ENCODE measurements around the gene SLC38A8. TPM values are rescaled to one million over a fixed set of nuclear protein-coding genes. Genes with fewer than 3 reads are reported as not detected.

SLC38A8 gene
- total and polyA plus RNA-seq, 3 donors from 2014 or later: 0.33 to 0.43 (median 0.39) TPM

DNA sequence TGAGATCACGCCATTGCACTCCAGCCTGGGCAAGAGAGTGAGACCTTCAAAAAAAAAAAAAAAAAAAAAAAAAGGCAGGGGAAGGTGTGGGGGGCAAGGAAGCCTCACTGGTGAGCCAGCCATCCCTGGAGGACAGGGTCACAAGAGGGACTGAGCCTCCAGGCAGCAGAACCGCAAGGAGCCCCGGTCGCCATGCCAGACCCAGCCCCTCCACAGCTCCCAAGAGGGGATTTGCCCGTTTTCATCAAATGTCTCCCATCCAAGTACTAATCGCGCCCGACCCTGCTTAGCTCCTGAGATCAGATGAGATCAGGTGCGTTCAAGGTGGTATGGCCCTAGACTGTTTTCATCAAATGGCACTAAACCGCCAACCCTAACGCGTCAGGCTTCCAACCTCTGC, 2.9 kb downstream of the SLC38A8 start:
- no peaks in the 10 kb centered on the region for H3K27me3 ChIP-seq
- H3K27ac ChIP-seq: no peak overlapping the region
- intact Hi-C loops (cut with DNase I; ENCODE audit: low total_unique reads): no loop called here
- WGBS, 2 donors: 87 to 95% methylated on average over 12 of the region's 12 CpGs
- H3K4me1 ChIP-seq: no peaks in the 10 kb centered on the region
- no peak for TF ChIP-seq CTCF (IDR thresholded peaks at IDR 0.05)
- TF ChIP-seq POLR2A (IDR thresholded peaks at IDR 0.05): no peak
- H3K36me3 ChIP-seq (ENCODE audit: low read depth, missing control alignments): no peaks in the 10 kb centered on the region
- H3K4me3 ChIP-seq: no peak overlapping the region
- DNase-seq: no peak
- H3K9me3 ChIP-seq: no peaks in the 10 kb centered on the region

DNA sequence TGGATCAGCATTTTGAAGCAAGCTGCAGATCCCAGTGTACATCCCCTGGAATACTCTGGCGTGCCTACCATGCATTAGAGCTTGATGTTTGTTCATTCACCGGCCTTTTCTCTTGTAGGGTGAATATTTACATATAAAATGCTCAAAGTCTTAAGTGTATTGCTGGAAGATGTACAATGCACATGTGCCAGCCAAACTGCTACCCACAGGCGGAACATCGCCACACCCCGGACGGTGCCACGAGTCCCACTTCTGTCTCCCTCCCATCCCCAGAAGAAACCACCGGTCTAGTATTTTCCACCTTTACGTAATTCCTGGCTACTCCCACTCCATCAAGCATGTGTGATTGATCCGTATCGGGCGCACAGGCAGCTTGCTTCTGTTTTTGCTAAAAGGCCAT, 4.1 kb downstream of the SLC38A8 start:
- intact Hi-C loops (cut with DNase I; ENCODE audit: low total_unique reads): no loop called here
- Histone ChIP-seq H3K9me3 (no peaks in the 10 kb centered on the region), H3K4me1 (no peaks in the 10 kb centered on the region), H3K27me3 (no peaks in the 10 kb centered on the region), H3K27ac (no peak overlapping the region), H3K36me3 (ENCODE audit: low read depth, missing control alignments) (no peaks in the 10 kb centered on the region), H3K4me3 (no peak overlapping the region)
- TF ChIP-seq POLR2A (IDR thresholded peaks at IDR 0.05) (no peak), CTCF (IDR thresholded peaks at IDR 0.05) (no peak)
- DNase-seq: no peak
- WGBS, 2 donors: 94 to 95% methylated on average over 12 of the region's 12 CpGs

DNA sequence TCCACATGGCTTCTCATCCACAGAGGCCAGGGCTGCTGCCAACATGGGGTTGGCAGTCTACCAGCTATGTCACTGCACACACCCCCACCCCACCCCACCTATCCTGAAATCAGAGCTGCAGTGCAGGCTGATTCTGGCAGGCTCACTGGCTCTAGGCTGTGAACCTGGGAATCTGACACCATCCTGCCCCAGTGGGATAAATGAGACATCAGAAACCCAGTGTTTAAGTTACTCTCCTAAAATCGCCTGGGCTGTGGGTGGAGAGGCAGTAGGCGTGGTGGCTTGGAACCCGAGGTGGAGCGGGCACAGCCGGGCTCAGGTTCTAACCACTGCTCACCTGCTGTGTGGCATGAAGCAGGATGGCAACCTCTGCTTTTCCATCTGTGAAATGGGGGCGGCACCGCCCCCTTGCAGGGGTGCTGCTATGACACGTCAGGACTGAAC, 5.6 kb downstream of the SLC38A8 start:
- no peak for DNase-seq
- 87 to 88% methylated on average over 8 of the region's 8 CpGs for WGBS, 2 donors

DNA sequence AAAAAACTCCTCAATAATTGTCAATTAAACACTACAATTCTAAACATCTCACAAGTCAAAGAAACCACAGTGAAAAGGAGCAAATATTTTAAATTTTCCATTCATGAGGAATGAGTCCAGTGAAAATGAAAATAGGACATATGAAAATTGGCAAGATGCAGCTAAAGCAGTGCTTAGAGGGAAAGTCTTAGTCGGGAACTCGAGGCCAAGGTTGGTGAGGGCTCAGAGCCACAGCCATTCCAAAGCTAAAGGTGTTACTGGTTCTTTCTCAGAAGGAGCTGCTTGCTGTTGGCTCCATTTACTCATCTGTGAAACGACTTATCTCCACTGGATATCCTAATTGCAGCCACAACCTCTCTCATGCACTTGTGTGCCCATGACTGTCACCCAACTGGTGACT, 6.5 kb downstream of the SLC38A8 start:
- TF ChIP-seq POLR2A (IDR thresholded peaks at IDR 0.05): no peak
- no peak for TF ChIP-seq CTCF (IDR thresholded peaks at IDR 0.05)

More for the DNA sequence above, 5.6 kb downstream of the SLC38A8 start:
- no peak overlapping the region for H3K4me3 ChIP-seq
- no peaks in the 10 kb centered on the region for H3K4me1 ChIP-seq
- no peaks in the 10 kb centered on the region for H3K36me3 ChIP-seq (ENCODE audit: low read depth, missing control alignments)
- no peaks in the 10 kb centered on the region for H3K27me3 ChIP-seq
- H3K9me3 ChIP-seq: no peaks in the 10 kb centered on the region
- TF ChIP-seq POLR2A (IDR thresholded peaks at IDR 0.05) (no peak), CTCF (IDR thresholded peaks at IDR 0.05) (no peak)
- intact Hi-C loops (cut with DNase I; ENCODE audit: low total_unique reads): no loop called here
- no peak overlapping the region for H3K27ac ChIP-seq

DNA sequence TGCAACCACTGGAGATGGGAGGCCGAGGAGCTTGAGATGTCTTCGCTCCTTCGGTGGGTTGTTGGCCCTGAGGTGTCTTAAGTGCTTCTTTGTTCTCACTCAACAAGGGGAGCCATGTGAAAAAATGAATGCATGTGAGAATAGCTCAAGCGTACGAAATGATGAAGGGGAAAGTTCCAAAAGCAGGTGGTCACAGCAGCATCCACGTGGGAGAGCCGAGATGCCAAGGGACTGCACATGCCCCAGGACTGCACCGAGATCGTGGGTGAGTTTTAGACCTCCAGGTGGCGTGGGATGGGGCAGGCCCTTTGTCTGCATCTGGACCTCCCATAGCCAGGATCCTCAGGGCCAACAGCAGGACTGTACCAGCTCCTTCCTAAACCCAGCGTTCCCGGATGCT, 8.1 kb downstream of the SLC38A8 start:
- Histone ChIP-seq H3K4me3 (no peak overlapping the region), H3K27ac (no peak overlapping the region), H3K36me3 (ENCODE audit: low read depth, missing control alignments) (no peaks in the 10 kb centered on the region), H3K4me1 (no peaks in the 10 kb centered on the region), H3K9me3 (no peaks in the 10 kb centered on the region), H3K27me3 (no peaks in the 10 kb centered on the region)
- 89 to 96% methylated on average over 10 to 12 of the region's 12 CpGs for WGBS, 2 donors
- DNase-seq: no peak
- no peak for TF ChIP-seq POLR2A (IDR thresholded peaks at IDR 0.05)
- TF ChIP-seq CTCF (IDR thresholded peaks at IDR 0.05): no peak
- intact Hi-C loops (cut with DNase I; ENCODE audit: low total_unique reads): no loop called here

More for the DNA sequence above, 6.5 kb downstream of the SLC38A8 start:
- WGBS, 2 donors: 67 to 88% methylated on average over 3 of the region's 3 CpGs
- no peak overlapping the region for H3K27ac ChIP-seq
- intact Hi-C loops (cut with DNase I; ENCODE audit: low total_unique reads): no loop called here
- H3K9me3 ChIP-seq: no peaks in the 10 kb centered on the region
- H3K36me3 ChIP-seq (ENCODE audit: low read depth, missing control alignments): no peaks in the 10 kb centered on the region
- no peaks in the 10 kb centered on the region for H3K4me1 ChIP-seq
- DNase-seq: no peak
- H3K27me3 ChIP-seq: no peaks in the 10 kb centered on the region
- H3K4me3 ChIP-seq: no peak overlapping the region
